GM12878 (cell line): ENCODE measurements around the gene PAPLN.

Source experiments
- EP300 ChIP-seq, 2 experiments: fragments of 150-350 bp in 1 of 2; IDR thresholded peaks; 2 replicates each; pipeline ENCODE4 v1.6.1; 2011 to 2012; ENCODE audit warnings: low read depth in 2 of 2, low read length in 2 of 2, borderline replicate concordance in 1 of 2, improper control_type of control experiment in 1 of 2, inconsistent platforms in 1 of 2; ENCODE audit not compliant: control insufficient read depth in 1 of 2
- ESRRA ChIP-seq: IDR thresholded peaks from 2 replicates; pipeline ENCODE4 v1.6.1; 2012; ENCODE audit warnings: mild to moderate bottlenecking, low read length, improper control_type of control experiment
- EZH2 ChIP-seq: IDR thresholded peaks from 2 replicates; pipeline ENCODE4 v1.6.1; 2012; ENCODE audit warnings: low read depth, mild to moderate bottlenecking, control low read depth, inconsistent platforms, low read length, borderline replicate concordance; ENCODE audit not compliant: control insufficient read depth
- POLR2A ChIP-seq: IDR thresholded peaks from 2 replicates; pipeline ENCODE4 v1.6.1; 2011; ENCODE audit warnings: low read depth, mild to moderate bottlenecking, low read length
- POLR2AphosphoS5 ChIP-seq: IDR thresholded peaks from 2 replicates; pipeline ENCODE4 v1.6.1; 2011; ENCODE audit warnings: mild to moderate bottlenecking, low read length, inconsistent platforms
- SP1 ChIP-seq: IDR thresholded peaks from one replicate; pipeline ENCODE4 v1.6.1; 2011; ENCODE audit warnings: low read depth, low read length
- TBL1XR1 ChIP-seq: IDR thresholded peaks from 2 replicates; pipeline ENCODE4 v1.6.1; 2012; ENCODE audit warnings: low read depth, low read length, improper control_type of control experiment
- TF ChIP-seq, protein P1 (sequence below): fragments of 450-650 bp; formaldehyde crosslinking; IDR thresholded peaks from 2 replicates; pipeline ENCODE4 v1.5.0; 2022; ENCODE audit warnings: mild to moderate bottlenecking, missing genetic modification characterization
- TF ChIP-seq, protein P2 (sequence below), 3 experiments: IDR thresholded peaks in 2 of 3; conservative IDR thresholded peaks in 1 of 3; 2 replicates each; pipeline ENCODE4 v1.5.1; 2011; ENCODE audit warnings: low read depth in 3 of 3, low read length in 3 of 3, mild to moderate bottlenecking in 3 of 3, control low read depth in 2 of 3, moderate library complexity in 2 of 3, inconsistent platforms in 1 of 3, mixed read lengths in 1 of 3; ENCODE audit not compliant: control insufficient read depth in 2 of 3, insufficient read depth in 1 of 3; ENCODE audit errors: extremely low read depth in 1 of 3
- TF ChIP-seq, protein P3 (sequence below): fragments of 450-650 bp; formaldehyde crosslinking; IDR thresholded peaks from 2 replicates; pipeline ENCODE4 v1.4.0; 2022; ENCODE audit warnings: mild to moderate bottlenecking, moderate library complexity

DNA sequence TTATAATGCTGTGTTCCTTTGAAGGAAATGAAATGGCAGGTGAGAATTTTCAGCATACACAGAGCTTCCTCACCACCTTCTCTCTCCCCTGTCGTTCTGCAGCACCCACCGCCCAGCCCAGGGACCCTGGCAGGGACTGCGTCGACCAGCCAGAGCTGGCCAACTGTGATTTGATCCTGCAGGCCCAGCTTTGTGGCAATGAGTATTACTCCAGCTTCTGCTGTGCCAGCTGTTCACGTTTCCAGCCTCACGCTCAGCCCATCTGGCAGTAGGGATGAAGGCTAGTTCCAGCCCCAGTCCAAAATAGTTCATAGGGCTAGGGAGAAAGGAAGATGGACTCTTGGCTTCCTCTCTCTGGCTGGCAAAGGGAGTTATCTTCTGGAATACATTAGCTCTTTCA lies 35.1 kb downstream of the PAPLN start:
- TF ChIP-seq POLR2A (0 out of 2 replicates have a peak, but pooled peaks have one; percentile 26), TBL1XR1 (no peak), ESRRA (no peak), EP300 (IDR thresholded peaks at IDR 0.05; ENCODE audit: borderline replicate concordance in 1 of 2, control insufficient read depth in 1 of 2, low read depth in 2 of 2, low read length in 2 of 2) (no peak), SP1 (no peak), EZH2 (no peak), POLR2AphosphoS5 (no peak)
- TF ChIP-seq, protein P1, sequence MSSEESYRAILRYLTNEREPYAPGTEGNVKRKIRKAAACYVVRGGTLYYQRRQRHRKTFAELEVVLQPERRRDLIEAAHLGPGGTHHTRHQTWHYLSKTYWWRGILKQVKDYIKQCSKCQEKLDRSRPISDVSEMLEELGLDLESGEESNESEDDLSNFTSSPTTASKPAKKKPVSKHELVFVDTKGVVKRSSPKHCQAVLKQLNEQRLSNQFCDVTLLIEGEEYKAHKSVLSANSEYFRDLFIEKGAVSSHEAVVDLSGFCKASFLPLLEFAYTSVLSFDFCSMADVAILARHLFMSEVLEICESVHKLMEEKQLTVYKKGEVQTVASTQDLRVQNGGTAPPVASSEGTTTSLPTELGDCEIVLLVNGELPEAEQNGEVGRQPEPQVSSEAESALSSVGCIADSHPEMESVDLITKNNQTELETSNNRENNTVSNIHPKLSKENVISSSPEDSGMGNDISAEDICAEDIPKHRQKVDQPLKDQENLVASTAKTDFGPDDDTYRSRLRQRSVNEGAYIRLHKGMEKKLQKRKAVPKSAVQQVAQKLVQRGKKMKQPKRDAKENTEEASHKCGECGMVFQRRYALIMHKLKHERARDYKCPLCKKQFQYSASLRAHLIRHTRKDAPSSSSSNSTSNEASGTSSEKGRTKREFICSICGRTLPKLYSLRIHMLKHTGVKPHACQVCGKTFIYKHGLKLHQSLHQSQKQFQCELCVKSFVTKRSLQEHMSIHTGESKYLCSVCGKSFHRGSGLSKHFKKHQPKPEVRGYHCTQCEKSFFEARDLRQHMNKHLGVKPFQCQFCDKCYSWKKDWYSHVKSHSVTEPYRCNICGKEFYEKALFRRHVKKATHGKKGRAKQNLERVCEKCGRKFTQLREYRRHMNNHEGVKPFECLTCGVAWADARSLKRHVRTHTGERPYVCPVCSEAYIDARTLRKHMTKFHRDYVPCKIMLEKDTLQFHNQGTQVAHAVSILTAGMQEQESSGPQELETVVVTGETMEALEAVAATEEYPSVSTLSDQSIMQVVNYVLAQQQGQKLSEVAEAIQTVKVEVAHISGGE (CRISPR knock-in tag) = no peak
- TF ChIP-seq, protein P2, sequence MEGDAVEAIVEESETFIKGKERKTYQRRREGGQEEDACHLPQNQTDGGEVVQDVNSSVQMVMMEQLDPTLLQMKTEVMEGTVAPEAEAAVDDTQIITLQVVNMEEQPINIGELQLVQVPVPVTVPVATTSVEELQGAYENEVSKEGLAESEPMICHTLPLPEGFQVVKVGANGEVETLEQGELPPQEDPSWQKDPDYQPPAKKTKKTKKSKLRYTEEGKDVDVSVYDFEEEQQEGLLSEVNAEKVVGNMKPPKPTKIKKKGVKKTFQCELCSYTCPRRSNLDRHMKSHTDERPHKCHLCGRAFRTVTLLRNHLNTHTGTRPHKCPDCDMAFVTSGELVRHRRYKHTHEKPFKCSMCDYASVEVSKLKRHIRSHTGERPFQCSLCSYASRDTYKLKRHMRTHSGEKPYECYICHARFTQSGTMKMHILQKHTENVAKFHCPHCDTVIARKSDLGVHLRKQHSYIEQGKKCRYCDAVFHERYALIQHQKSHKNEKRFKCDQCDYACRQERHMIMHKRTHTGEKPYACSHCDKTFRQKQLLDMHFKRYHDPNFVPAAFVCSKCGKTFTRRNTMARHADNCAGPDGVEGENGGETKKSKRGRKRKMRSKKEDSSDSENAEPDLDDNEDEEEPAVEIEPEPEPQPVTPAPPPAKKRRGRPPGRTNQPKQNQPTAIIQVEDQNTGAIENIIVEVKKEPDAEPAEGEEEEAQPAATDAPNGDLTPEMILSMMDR (IDR thresholded peaks at IDR 0.05 in 2 of 3, conservative IDR thresholded peaks at IDR 0.05 in 1 of 3; ENCODE audit: control insufficient read depth in 2 of 3, extremely low read depth in 1 of 3, insufficient read depth in 1 of 3, low read depth in 3 of 3, low read length in 3 of 3) = no peak
- TF ChIP-seq, protein P3, sequence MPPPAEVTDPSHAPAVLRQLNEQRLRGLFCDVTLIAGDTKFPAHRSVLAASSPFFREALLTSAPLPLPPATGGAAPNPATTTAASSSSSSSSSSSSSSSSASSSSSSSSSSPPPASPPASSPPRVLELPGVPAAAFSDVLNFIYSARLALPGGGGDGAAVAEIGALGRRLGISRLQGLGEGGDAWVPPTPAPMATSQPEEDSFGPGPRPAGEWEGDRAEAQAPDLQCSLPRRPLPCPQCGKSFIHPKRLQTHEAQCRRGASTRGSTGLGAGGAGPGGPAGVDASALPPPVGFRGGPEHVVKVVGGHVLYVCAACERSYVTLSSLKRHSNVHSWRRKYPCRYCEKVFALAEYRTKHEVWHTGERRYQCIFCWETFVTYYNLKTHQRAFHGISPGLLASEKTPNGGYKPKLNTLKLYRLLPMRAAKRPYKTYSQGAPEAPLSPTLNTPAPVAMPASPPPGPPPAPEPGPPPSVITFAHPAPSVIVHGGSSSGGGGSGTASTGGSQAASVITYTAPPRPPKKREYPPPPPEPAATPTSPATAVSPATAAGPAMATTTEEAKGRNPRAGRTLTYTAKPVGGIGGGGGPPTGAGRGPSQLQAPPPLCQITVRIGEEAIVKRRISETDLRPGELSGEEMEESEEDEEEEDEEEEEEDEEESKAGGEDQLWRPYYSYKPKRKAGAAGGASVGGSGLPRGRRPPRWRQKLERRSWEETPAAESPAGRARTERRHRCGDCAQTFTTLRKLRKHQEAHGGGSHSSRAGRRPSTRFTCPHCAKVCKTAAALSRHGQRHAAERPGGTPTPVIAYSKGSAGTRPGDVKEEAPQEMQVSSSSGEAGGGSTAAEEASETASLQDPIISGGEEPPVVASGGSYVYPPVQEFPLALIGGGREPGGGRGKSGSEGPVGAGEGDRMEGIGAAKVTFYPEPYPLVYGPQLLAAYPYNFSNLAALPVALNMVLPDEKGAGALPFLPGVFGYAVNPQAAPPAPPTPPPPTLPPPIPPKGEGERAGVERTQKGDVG = no peak
